Fibroblast of skin of left quadriceps (primary cell): ENCODE data around the gene PALLD.

ENCODE experiments used
- DNase-seq, 2 experiments: peaks; one replicate each; pipeline ENCODE4 v3.0.0-alpha.2; 2013; ENCODE audit warnings: low read depth in 2 of 2

PALLD gene

GRCh38 chr4:168871632-168872031 is 374.8 kb downstream of the PALLD start:
- DNase-seq, result no peak

GRCh38 chr4:168874083-168874482 is 377.2 kb downstream of the PALLD start:
- DNase-seq, result no peak

GRCh38 chr4:168876106-168876505 is 379.3 kb downstream of the PALLD start:
- no peak for DNase-seq

- no peak for DNase-seq
Measured at GRCh38 chr4:168877511-168878491, 380.9 kb downstream of the PALLD start.

GRCh38 chr4:168878623-168879022 is 381.8 kb downstream of the PALLD start:
- no peak for DNase-seq

GRCh38 chr4:168879188-168879587 is 382.3 kb downstream of the PALLD start:
- no peak for DNase-seq

GRCh38 chr4:168880072-168880675 is 383.3 kb downstream of the PALLD start:
- DNase-seq, result no peak

- DNase-seq, result no peak
Measured at GRCh38 chr4:168880811-168881595, 384.2 kb downstream of the PALLD start.

GRCh38 chr4:168881781-168882420 is 385.0 kb downstream of the PALLD start:
- no peak for DNase-seq

- DNase-seq, result no peak
Measured at GRCh38 chr4:168882650-168883233, 385.9 kb downstream of the PALLD start.

- peak; percentile 62 to 64 for DNase-seq
Measured at GRCh38 chr4:168883513-168883912, 386.7 kb downstream of the PALLD start.

- no peak for DNase-seq
Measured at GRCh38 chr4:168884251-168885124, 387.6 kb downstream of the PALLD start.

GRCh38 chr4:168885400-168885799 is 388.5 kb downstream of the PALLD start:
- no peak for DNase-seq

- DNase-seq, result no peak
Measured at GRCh38 chr4:168886351-168886750, 389.5 kb downstream of the PALLD start.

- DNase-seq, result no peak
Measured at GRCh38 chr4:168887809-168888208, 391.0 kb downstream of the PALLD start.

GRCh38 chr4:168888715-168889215 is 391.9 kb downstream of the PALLD start:
- DNase-seq, result no peak

- DNase-seq, result no peak
Measured at GRCh38 chr4:168891086-168891485, 394.2 kb downstream of the PALLD start.

GRCh38 chr4:168891688-168892087 is 394.8 kb downstream of the PALLD start:
- DNase-seq, result no peak

- DNase-seq, result no peak
Measured at GRCh38 chr4:168892475-168892874, 395.6 kb downstream of the PALLD start.

GRCh38 chr4:168893205-168893604 is 396.4 kb downstream of the PALLD start:
- no peak for DNase-seq
